Activated gamma-delta T cell (primary cell): Measurements from ENCODE around the gene CNPY3.
"Not testable (repeated sequence)": the region's sequence is repeated elsewhere in the genome, so short reads cannot be mapped to it uniquely, and the experiment has no call there.

Experiments
- DNase-seq: peaks from one replicate; lab custom pipeline; 2025; lab: John Stamatoyannopoulos, UW
- total RNA-seq, 2 donors: gene quantifications; one replicate each; lab custom pipeline; 2026; lab: John Stamatoyannopoulos, UW

CNPY3 gene
- 65.4 to 74.1 reads per million in 2 donors for total RNA-seq

DNA sequence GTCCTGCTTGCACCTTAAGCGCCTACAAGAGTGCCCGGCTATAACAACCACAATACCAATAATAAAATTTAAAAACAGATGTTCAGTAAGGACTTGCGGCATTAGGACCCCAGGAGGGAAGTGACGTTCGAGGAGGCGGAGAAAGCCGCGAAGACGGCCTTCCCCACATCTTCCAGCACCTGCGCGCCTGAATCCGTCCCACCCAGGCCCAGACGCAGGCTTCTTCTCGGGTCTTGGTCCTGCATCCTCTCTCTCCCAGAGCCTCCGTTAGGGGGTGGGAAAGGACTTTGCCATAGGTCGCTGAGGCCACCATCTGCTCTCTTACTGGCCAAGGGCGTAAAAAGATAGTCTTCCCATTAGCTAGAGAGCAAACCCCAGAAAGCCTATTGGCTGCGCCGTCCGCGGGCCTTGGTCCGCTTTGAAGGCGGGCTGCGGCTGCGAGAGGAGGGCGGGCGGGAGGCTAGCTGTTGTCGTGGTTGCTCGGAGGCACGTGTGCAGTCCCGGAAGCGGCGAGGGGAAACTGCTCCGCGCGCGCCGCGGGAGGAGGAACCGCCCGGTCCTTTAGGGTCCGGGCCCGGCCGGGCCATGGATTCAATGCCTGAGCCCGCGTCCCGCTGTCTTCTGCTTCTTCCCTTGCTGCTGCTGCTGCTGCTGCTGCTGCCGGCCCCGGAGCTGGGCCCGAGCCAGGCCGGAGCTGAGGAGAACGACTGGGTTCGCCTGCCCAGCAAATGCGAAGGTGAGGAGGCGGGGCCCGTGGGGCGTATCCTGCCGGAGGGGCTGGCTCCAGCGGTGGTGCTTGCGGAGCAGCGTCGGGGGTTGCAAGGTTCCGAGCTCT lies at the start of gene CNPY3:
CNPY3 (plus strand) TSS at position 495 of the 835 bp plus-strand sequence; CDS start at position 586, 91 bp downstream.
- DNase-seq, result peak; percentile 91

DNA sequence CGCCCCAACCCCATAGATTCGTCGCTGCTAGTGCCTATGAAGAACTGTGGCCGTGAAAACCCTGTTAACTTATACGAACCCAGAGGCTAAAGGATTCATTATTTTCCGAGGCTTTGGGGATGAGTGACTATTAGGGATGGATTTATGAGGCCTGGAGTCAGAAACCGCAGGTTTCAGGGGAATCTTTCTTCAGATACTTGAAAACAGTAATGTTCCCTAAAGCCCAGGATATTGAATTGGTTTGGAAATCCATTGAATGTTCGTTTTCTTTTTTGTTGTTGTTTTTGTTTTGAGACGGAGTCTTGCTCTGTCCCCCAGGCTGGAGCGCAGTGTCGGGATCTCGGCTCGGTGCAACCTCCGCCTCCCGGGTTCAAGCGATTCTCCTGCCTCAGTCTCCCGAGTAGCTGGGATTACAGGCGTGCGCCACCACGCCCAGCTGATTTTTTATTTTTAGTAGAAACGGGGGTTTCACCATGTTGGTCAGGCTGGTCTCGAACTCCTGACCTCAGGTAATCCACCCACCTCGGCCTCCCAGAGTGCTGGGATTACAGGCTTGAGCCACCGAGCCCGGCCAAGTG lies 49.0 kb upstream of the CNPY3 start:
- DNase-seq, result not testable (repeated sequence)

DNA sequence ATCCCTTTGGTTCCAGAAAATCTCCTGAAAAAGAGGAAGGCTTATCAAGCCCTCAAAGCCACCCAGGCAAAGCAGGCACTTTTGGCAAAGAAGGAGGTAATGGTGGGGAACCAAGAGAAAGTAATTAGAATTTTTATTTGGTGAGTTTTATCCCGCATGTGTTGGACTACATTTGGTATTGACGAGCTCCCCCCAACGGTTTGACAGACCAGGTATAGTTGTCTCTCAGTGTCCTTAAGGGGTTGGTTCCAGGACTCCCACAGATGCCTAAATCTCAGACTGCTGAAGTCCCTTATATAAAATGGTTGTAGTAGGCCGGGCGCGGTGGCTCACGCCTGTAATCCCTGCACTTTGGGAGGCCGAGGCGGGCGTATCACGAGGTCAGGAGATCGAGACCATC lies 48.4 kb upstream of the CNPY3 start:
- DNase-seq, result not testable (repeated sequence)

DNA sequence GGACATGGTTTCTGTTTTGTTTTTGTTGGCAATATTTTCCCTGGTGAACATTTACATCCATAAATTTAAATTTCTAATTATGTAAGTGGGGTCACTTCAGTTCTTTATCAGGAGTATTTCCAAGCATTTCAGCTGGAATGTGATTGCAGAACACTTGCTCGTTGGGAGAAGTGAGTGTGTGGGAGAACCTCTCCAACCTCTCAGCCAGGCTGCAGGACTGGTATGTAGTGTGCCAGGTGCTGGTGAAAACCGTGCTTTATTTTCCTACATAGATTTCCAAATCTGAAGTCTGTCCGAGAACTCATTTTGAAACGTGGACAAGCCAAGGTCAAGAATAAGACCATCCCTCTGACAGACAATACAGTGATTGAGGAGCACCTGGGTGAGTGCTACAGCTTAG lies 43.6 kb upstream of the CNPY3 start:
- DNase-seq, result no peak

DNA sequence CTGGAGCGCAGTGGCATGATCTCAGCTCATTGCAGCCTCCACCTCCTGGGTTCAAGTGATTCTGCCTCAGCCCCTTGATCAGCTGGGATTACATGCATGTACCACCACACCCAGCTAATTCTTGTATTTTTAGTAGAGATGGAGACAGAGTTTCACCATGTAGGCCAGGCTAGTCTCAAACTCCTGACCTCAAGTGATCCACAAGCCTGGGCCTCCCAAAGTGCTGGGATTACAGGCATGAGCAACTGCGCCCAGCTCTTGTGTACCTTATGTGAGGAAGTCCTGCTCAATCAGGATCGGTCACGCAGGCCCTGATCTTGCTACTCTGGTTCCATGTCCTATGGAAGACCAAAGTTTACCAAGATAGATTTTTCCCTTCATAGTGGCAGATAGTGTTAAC lies 41.1 kb upstream of the CNPY3 start:
- not testable (repeated sequence) for DNase-seq

DNA sequence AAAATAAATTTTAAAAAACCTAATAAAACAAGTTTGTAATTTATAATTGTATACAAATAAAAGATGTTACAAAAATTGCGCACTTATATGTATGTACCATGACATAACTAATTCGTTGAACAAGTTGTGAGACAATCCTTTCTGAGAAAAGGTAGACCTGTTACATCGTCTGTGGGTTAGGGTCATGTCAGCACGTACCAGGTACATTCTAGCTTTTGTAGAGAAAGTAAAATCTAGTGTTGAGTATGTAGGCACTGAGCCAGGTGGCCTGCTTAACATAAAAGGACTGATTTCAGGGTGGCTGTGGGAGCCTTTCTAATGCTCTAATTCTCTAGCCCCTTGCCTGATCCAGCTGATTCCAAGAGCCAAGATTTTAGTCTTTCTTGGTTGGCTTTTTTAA lies 39.5 kb upstream of the CNPY3 start:
- no peak for DNase-seq

DNA sequence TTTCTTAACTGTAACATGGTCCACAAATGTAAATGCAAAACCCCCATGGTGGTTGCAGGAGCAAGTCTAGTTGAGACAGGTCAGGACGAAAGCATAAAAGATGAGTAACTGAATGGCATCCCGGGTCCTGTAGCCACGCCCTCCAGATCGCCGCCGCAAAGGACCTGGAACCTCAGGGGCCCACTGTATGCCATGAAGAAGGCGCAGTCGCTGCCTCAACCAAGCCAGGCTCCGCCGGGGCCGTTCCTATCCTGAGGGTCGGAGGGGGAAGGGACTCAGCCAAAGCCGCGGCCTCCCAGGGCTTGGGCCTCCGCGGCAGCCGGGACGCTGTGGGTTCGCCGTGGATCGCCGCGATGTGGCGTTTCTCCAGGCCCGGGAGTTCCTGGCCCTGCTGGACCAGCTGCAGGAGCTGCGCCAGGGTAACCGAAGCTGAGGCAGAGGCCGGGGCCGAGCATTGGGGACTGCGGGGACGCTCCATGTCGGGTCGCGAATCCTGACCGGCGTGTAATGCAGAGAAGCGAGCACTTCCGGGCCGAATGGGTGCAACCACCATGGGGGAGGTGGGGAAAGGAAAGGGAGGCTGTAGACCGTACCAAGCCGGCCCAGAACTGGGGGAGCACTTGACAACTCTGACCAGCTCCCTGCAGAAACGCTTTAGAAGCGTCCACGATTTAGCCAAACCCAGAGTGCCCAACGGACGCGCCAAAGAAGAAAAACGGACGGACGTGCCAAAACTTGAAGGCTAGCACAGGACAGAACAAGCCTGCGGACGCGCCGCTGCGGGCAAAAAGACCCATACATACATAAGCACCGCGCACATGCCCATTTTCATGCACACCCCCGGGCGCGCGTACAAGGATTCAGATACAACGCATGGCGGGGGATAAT lies 38.7 kb upstream of the CNPY3 start:
- DNase-seq, result peak; percentile 42

DNA sequence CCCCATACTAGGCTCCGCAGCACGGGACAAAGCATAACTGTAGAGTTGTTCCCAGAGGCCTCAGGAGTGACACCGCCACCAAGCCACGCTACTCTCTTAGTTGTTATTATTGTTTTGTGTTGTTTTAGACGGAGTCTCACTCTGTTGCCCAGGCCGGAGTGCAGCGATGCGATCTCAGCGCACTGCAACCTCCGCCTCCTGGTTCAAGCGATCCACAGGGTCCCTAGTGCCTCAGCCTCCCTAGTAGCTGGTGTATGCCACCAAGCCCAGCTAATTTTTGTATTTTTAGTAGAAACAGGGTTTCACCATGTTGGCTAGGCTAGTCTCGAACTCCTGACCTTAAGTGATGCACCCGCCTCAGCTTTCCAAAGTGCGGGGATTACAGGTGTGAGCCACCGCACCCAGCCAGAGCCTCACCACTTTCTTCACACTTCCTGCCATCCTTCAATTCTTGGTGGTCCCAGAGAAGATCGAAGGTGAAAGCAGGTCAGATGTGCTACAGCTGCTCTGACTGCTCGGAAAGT lies 38.0 kb upstream of the CNPY3 start:
- no peak for DNase-seq

DNA sequence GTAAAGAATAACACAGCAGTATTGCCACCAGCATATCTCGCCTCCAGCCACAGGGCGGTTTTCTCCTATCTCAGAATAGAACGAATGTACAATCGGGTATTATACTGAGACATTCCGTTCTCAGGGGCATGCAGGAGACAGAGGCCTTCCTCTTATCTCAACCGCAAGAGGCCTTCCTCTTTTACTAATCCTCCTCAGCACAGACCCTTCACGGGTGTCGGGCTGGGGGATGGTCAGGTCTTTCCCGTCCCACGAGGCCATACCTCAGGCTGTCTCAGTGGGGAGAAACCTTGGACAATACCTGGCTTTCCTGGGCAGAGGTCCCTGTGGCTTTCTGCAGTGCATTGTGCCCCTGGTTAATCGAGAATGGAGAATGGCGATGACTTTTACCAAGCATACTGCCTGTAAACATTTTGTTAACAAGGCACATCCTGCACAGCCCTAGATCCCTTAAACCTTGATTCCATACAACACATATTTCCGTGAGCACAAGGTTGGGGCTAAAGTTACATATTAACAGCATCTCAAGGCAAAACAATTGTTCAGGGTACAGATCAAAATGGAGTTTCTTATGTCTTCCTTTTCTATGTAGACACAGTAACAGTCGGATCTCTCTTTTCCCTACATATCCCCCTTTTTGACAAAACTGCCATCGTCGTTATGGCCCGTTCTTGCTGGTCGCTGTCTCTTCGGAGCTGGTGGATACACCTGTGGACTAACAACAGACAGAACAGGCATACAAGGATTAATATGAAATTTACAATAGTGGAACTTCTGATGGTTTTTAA lies 35.0 kb upstream of the CNPY3 start:
- not testable (repeated sequence) for DNase-seq

DNA sequence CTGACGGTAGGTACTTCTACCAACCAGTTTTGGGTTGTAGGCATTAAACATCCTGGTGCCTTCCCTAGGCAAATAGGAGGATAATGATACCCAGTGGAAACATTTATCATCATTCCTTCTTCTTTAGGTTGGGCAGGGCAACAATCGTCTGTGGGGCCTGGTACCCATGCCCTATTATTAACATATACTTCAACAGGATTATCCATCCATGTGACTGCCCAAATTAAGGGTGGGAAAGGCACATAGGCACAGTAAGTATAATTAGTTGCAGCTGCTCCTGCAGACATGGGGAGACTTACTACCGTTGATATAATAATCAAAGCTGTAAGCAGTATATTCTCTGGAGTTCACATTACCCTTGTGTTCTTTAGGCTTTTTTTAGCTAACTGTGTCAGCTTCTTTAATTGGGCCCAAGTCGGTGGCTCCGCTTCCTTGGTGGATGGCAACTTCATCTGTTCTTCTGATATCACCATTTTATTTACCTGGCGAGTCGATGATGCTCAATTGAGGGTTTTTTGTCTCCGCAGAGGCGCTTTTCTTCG lies 33.0 kb upstream of the CNPY3 start:
- no peak for DNase-seq

DNA sequence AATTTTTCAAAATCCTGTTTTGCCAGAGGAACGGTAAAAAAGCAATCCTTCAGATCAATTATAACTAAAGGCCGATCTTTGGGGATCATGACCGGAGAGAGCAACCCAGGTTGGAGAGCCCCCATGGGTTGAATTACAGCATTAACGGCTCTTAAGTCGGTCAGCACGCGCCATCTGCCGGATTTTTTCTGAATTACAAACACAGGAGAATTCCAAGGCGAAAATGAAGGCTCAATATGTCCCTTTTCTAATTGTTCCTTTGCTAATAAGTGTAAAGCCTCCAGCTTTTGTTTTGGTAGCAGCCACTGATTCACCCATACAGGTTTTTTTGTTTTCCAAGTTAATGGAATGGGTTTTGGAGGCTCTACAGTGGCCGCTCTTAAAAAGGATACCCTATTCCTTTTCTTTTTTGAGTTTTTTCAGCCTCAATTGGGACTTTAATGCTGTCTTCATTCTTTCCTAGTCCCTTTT lies 30.4 kb upstream of the CNPY3 start:
- DNase-seq, result no peak

DNA sequence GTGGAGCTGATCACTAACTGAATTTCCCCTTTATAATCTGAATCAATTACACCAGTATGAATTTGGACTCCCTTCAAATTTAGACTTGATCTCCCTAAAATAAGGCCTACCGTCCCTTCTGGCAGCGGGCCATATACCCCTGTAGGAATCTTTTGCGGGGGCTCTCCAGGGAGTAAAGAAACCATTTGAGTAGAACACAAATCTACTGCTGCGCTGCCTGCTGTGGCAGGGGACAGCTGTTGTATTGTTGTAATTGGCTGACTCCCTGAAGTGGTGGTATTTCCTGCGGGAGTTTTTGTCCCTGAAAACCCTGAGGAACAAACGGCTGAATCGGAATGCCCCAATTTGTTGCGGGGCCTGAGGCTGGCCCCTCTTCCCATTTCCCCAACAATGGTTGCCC lies 29.4 kb upstream of the CNPY3 start:
- no peak for DNase-seq

DNA sequence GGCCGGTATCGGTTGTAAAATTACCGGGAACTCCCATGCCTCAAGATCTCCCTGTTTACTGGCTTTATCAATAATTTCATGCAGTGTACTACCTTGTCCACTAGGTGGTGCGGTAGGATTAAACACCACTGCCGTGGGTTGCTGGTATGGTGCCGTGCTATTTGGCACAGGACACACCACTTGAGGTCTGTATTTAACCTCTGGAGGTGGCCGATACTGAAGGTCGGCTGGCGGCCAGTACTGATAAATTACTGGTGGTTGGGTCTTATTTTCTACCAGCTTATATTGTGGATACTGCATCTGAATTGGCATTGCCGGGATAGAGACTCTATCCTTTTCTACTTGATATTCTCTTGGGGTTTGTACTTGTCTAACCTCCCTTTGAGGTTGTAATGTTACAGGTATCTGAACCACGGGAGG lies 27.7 kb upstream of the CNPY3 start:
- no peak for DNase-seq

DNA sequence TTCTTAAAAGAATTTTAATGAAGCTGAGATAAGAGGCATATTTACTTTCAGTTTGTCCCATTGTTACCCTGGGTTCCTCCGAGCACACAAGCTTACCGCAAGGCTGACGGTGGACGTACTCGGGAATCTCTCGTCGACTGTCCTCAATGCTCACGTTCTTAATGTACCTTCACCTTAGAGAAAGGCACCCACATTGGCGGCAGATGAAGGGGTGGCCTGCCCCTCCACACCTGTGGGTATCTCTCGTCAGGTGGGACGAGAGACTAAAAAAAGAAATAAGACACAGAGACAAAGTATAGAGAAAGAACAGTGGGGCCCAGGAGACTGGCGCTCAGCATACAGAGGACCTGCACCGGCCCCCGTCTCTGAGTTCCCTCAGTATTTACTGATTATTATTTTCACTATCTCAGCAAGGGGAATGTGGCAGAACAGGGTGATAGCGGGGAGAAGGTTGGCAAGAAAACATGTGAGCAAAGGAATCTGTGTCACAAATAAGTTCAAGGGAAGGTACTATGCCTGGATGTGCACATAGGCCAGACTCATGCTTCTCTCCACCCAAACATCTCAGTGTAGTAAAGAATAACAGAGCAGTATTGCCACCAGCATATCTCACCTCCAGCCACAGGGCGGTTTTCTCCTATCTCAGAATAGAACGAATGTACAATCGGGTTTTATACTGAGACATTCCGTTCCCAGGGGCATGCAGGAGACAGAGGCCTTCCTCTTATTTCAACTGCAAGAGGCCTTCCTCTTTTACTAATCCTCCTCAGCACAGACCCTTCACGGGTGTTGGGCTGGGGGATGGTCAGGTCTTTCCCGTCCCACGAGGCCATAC lies 26.6 kb upstream of the CNPY3 start:
- not testable (repeated sequence) for DNase-seq

DNA sequence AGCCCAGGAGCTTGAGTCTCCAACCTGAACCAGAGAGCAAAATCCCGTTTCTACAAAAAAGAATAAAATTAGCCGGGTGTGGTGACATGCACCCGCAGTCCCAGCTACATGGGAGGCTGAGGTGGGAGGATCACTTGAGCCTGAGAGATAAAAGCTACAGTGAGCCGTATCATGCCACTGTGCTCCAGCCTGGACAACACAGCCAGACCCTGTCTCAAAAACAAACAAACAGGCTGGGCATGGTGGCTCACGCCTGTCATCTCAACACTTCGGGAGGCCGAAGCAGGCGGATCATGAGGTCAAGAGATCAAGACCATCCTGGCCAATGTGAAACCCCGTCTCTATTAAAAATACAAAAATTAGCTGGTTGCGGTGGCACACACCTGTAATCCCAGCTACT lies 24.8 kb upstream of the CNPY3 start:
- no peak for DNase-seq

DNA sequence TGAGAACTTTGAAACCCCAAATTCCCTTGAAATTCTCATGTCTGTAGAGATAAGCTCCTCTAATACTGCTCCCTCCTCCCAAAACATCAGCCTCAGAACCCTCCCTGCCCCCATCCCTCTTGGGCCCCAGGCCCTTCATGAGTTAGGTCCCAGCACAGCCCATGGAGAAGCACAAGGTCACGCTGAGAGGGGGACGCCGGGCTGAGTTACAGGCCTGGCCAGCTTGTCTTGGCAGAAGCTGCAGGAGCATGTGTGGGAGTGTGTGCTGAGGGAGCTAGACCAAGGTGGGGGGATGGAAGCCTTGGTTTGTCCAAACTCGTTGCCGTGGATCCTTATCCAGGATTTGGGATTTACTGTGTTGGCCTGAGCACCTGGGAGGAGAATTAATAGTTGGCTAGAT lies 21.9 kb upstream of the CNPY3 start:
- DNase-seq, result no peak

DNA sequence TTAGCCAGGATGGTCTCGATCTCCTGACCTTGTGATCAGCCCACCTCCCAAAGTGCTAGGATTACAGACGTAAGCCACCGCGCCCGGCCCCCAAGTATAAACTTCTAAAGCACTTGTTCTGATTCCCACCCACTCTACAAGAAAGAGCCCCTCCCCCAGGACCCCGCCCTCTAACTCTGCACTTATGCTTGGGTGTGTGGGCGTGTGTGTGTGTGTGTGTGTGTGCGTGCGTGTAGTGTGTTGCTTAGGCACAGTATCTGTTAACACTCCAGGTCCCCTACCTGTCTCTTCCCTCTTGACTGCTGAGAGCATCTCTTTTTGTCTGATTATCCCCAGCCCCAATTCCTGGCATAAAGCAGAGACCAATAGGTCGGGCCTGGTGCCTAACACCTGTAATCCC lies 19.4 kb upstream of the CNPY3 start:
- DNase-seq, result no peak

DNA sequence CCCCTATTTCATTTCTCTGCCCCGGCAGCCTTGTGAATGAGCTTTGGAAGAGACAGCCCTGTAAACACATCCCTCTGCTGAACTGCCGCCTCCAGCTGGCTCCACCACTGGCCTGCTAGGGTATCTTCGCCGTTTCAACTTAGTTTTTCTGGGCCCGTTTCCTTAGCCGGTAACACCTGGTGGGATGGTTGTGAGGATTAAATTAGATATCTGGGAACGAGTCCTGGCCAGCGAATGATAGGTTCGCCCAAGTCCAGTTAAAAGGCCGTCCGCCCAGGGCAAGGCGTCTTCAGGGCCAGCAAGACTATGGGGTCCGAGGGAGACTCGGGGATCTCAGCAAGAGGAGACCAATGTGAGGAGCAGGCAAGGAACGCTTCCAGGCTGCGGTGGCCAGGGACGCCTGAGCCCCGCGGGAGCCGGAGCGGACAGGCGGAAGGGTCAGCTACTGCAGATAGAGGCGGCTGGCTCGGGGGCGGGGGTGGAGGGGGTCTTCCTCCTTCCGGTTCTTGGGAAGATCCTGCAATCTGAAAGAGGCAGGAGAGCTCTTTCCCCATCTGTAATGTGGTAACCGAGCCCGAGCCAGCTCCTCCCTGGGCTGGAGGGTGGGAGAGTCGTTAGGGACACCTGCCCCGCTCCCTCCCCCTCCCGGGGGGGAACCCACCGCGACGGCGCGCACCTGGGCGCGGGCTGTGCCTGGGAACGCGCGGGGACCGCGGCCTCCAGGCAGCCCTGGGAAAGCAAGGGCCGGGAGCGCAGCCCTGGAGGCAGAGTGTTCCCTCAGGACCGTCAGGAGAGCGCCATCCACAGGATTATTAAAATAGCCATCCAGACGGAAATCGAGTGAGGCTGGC lies 17.9 kb upstream of the CNPY3 start:
- no peak for DNase-seq

DNA sequence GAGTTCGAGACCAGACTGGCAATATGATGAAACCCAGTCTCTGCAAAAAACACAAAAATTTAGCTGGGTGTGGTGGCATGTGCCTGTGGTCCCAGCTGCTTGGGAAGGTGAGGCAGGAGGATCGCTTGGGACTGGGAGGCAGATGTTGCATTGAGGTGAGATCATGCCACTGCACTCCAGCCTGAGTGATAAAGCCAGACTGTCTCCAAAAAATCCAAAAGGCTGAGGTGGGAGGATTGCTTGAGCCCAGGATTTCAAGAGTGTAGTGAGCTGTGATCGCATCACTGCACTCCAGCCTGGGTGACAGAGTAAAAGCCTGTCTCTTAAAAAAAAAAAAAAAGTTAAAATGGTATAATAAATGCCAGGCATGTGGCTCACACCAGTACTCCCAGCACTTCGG lies 14.7 kb upstream of the CNPY3 start:
- no peak for DNase-seq
